CD4-positive, alpha-beta T cell treated with Interleukin-17A for 4 hours (primary cell): ENCODE measurements around the gene EPDR1.

Experiments
- DNase-seq: peaks from one replicate; pipeline ENCODE4 v3.0.0-alpha.2; 2020; ENCODE audit warnings: mixed read lengths

EPDR1 gene

GRCh38 chr7:37920305-37920848, at the start of gene EPDR1:
Gene EPDR1, plus strand, starts transcription at chr7:37920640. Its CDS starts 300 bp downstream, at chr7:37920940.
- DNase-seq: peak; percentile 9

GRCh38 chr7:37882086-37882485, 38.4 kb upstream of the EPDR1 start:
- DNase-seq: no peak

GRCh38 chr7:37893359-37893758, 27.1 kb upstream of the EPDR1 start:
- no peak for DNase-seq

- DNase-seq: no peak
Observed at GRCh38 chr7:37894671-37895070, 25.8 kb upstream of the EPDR1 start.

GRCh38 chr7:37899712-37900247, 20.7 kb upstream of the EPDR1 start:
- DNase-seq: no peak

GRCh38 chr7:37901236-37901827, 19.1 kb upstream of the EPDR1 start:
- DNase-seq: no peak

GRCh38 chr7:37901890-37902524, 18.4 kb upstream of the EPDR1 start:
- DNase-seq: no peak

GRCh38 chr7:37908221-37908788, 12.1 kb upstream of the EPDR1 start:
- DNase-seq: no peak

GRCh38 chr7:37912756-37913155, 7.7 kb upstream of the EPDR1 start:
- no peak for DNase-seq

- DNase-seq: no peak
Observed at GRCh38 chr7:37915438-37915837, 5.0 kb upstream of the EPDR1 start.

- DNase-seq: no peak
Observed at GRCh38 chr7:37916017-37916672, 4.3 kb upstream of the EPDR1 start.

GRCh38 chr7:37916673-37917660, 3.5 kb upstream of the EPDR1 start, which contains the start of gene SFRP4:
Gene SFRP4, minus strand, starts transcription at chr7:37916817. Its CDS starts 280 bp downstream, at chr7:37916537.
- no peak for DNase-seq

- no peak for DNase-seq
Observed at GRCh38 chr7:37918526-37918925, 1.9 kb upstream of the EPDR1 start.

GRCh38 chr7:37920849-37921805, 687 bp downstream of the EPDR1 start:
- no peak for DNase-seq

GRCh38 chr7:37921876-37922275, 1.4 kb downstream of the EPDR1 start:
- DNase-seq: no peak

- DNase-seq: no peak
Observed at GRCh38 chr7:37923996-37924395, 3.6 kb downstream of the EPDR1 start.

- DNase-seq: no peak
Observed at GRCh38 chr7:37924491-37925041, 4.1 kb downstream of the EPDR1 start.

- DNase-seq: no peak
Observed at GRCh38 chr7:37925620-37926019, 5.2 kb downstream of the EPDR1 start.

GRCh38 chr7:37927773-37928444, 7.5 kb downstream of the EPDR1 start:
- DNase-seq: no peak

- no peak for DNase-seq
Observed at GRCh38 chr7:37928878-37929277, 8.4 kb downstream of the EPDR1 start.
